HS-5 (cell line): Measurements from ENCODE around the gene GPR3.
A peak's percentile ranks its signal among the peaks of the same experiment; 100 is the strongest.
"Not testable (repeated sequence)": the region's sequence is repeated elsewhere in the genome, so short reads cannot be mapped to it uniquely, and the experiment has no call there.

Experiments
- DNase-seq: peaks from one replicate; pipeline ENCODE4 v3.0.0-alpha.2; 2012; ENCODE audit warnings: low read depth

Gene GPR3

GRCh38 chr1:27428316-27429028 is 36.0 kb downstream of the GPR3 start:
- DNase-seq: no peak

DNA sequence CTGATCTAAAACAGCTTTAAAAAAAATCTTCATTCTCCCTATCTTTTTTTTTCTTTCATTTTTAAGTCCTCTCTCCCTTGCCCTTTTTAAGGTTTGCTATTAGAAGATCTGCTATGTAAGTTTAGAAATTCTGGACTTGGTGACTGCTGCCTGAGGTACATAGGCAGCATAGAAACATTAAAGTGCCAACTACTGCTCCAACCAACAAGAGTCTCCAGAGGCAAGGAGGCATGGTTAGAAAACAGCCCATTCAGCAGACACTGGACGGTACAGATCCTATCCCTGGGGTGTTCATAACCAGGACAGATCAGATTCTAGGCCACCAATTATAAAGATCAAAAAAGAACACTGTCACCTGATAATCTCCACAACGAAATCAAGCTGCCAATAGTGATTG is 36.6 kb downstream of the GPR3 start:
- no peak for DNase-seq

- DNase-seq: no peak
Measured at GRCh38 chr1:27430903-27431600, 38.6 kb downstream of the GPR3 start.

GRCh38 chr1:27431601-27431940 is 39.1 kb downstream of the GPR3 start:
- DNase-seq: no peak

GRCh38 chr1:27432725-27433124 is 40.3 kb downstream of the GPR3 start:
- not testable (repeated sequence) for DNase-seq

GRCh38 chr1:27433706-27434105 is 41.3 kb downstream of the GPR3 start:
- DNase-seq: no peak

- DNase-seq: no peak
Measured at GRCh38 chr1:27435566-27436203, 43.3 kb downstream of the GPR3 start.

- peak; percentile 18 for DNase-seq
Measured at GRCh38 chr1:27436204-27437159, 44.1 kb downstream of the GPR3 start.

DNA sequence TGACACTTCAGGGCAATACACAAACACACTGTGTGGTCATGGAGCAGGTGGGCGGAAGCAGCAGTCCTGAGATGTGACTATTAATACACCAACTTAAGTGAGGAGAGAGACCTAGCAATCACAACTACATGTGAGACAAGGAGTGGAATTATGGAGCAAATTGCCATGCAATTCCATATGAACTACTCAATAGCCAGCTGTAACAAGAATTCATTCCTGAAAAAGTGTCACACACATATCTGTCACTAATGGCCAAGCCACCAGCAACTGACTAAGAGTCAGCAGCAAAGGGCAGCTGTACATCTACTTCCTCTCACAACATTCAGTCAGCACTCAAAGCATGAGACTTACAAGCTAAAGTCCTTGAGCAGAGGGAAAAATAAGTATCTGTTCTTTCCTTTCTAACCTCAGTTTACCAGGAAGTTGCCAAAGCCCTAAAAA is 46.2 kb downstream of the GPR3 start:
- no peak for DNase-seq

DNA sequence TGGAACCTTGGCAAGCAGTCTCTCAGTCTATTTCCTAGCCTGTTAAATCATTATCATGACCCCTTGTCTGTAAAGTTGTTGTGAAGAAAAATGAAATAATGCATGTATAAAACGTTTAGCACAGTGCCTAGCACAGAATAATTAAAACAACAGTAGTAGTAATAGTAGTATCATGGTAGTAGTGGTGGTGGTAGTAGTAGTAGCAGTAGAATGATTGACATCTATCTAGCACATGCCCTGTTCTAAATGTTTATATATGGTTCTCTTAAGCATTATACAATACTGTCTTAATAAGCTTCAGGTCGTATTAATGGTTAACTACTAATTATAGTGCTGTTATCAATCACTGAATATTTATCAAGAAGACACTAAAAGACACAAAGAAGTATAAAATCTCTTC is 46.7 kb downstream of the GPR3 start:
- DNase-seq: no peak

DNA sequence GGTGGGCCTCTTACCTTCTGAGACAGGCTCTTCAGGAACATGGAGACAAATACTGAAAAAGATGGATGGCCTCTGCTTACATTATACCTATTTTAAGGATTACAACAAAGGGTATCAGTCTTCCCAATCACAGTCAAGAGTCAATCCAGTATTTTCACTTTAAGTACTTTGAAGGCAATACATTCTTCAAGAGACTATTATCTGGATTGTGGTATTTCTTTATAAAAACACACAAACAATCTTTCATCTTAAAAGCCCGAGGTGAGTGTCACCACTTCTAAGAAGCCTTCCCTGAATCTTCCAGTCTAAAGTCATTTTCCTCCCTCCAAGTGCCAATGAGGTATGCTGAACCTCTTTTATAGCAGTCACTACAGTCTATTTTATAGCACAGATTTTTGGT is 52.2 kb downstream of the GPR3 start:
- no peak for DNase-seq
